Umbilical cord (tissue), 2 donors: ENCODE data around the gene CHI3L1. TPM values are rescaled to one million over a fixed set of nuclear protein-coding genes. Genes with fewer than 3 reads are reported as not detected.
A peak's percentile ranks its signal among the peaks of the same experiment; 100 is the strongest.

ENCODE experiments used
- DNase-seq: peaks from one replicate; pipeline ENCODE4 v3.0.0-alpha.2; 2015; ENCODE audit warnings: low spot score
- total RNA-seq: library from RNA; depleted of rRNA; stranded (reverse); fragments of >200 nt; gene quantifications from one replicate; pipeline ENCODE4 v1.2.3, GENCODE V29; 2014; ENCODE audit warnings: low replicate concordance; ENCODE audit not compliant: insufficient read depth

The CHI3L1 gene
- total RNA-seq, 1 donor from 2014 or later, result 5.8 TPM

GRCh38 chr1:203152158-203153034 lies 34.1 kb downstream of the CHI3L1 start:
- no peak for DNase-seq

- peak; percentile 48 for DNase-seq
Observed at GRCh38 chr1:203151362-203152157, 34.9 kb downstream of the CHI3L1 start.

DNA sequence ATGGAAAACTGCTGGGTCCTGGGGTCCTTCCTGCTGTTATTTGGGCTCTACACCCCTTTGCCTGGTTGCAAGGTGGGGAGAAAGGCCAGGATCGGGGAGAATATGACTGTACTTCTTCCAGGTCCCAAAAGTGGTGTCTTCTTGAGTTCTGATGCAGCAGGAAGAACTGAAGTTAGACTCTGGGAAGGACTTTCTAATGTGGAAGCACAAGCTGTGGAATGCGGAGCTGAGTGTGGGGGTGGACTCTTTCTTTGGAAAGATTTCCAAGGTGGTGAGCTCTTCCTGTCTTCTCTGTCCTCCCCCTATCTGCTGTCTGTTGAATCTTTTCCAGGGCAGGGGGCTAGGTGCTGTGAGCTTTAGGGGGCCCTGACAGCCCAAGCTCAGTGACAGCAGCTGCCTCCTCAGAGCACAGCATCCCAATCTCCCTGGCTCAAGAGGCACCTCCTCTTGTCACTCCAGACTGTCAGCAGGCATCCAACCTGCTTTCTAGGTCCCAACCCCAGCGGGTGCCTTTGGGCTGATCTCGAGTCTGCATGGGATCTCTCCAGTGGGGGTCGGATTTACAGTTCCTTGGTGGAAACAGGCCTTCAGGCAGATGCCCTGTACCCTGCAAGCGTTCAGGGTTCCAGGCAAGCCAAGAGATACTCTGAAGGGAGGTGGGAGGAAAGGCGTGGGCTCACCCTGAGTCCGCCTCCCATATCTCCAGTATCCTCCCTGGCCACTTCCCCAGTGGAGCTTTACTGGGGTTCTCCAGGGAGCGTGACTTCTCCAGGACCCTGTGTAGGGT lies 35.8 kb downstream of the CHI3L1 start:
- peak; percentile 38 for DNase-seq

- DNase-seq, result no peak
Observed at GRCh38 chr1:203149188-203149840, 37.2 kb downstream of the CHI3L1 start.

DNA sequence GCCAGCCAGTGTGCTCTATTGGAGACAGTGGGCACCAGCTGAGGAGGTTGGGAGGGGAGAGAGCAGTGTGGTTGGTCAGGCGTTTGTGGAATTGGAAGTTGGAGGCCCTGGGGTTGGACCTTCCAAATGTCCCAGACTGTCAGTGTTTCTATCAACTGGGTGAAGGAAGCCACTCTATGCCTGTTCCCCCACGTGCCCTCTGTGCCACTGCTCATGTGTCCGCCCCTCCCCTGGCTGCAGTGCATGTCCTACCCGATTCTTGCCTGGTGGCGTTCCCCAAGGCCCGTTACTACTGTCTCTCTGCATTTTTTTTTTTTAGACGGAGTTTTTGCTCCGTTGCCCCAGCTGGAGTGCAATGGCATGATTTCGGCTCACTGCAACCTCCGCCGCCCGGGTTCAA lies 37.9 kb downstream of the CHI3L1 start:
- no peak for DNase-seq

DNA sequence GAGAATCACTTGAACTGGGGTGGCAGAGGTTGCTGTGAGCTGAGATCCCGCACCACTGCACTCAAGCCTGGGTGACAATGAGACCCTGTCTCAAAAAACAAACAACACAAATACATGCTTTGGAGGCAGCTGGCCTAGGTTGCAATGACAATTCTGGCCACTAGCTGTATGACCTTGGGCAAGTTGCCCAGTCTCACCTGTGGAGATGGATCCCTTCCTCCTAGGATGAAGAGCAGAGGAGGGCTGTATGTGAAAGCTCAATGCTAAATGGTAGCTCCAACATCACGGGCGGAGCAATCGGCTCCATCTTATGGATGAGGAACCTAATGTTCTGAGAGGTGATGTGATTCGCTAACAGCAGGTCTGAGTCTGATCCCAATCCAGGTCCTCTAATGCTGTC lies 38.4 kb downstream of the CHI3L1 start:
- no peak for DNase-seq

DNA sequence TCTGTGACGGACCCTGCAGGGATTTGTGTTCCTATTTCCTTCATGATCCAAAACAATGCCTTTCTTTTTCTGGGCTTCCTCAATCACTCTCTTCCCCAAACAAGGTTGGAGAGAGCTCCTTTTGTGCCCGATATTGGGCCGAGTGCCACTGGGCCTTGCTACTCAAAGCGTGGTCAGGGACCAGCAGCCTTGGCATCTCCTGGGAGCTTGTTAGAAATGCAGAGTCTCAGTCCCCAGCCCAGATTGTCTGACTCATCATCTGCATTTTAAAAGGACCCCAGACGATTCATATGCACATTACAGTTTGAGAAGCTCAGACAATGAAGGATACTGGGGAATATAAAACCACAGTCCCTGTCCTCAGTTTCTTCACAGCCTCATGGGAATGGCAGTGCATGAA lies 39.1 kb downstream of the CHI3L1 start:
- no peak for DNase-seq

DNA sequence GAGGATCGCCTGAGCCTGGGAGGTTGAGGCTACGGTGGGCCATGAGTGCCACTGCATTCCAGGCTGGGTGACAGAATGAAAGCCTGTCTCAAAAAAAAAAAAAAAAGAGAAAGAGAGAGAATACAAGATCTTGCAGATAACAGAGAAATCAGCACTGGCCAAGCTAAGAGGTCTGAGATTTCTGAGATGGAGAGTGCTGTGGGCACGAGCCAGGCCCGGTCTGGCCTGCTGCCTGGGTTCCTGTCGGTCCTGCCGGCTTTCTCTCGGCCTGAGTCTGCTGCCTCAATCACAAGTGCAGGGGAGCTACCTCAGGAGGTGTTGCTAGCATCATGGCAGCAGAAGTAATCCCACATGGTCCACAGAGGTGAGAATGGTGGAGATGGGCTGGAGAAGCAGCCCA lies 40.0 kb downstream of the CHI3L1 start:
- DNase-seq, result no peak

GRCh38 chr1:203146042-203146369 lies 40.5 kb downstream of the CHI3L1 start:
- no peak for DNase-seq

GRCh38 chr1:203145321-203146041 lies 41.0 kb downstream of the CHI3L1 start:
- DNase-seq, result no peak

GRCh38 chr1:203144661-203145060 lies 41.8 kb downstream of the CHI3L1 start:
- no peak for DNase-seq

- DNase-seq, result no peak
Observed at GRCh38 chr1:203143641-203144040, 42.9 kb downstream of the CHI3L1 start.

DNA sequence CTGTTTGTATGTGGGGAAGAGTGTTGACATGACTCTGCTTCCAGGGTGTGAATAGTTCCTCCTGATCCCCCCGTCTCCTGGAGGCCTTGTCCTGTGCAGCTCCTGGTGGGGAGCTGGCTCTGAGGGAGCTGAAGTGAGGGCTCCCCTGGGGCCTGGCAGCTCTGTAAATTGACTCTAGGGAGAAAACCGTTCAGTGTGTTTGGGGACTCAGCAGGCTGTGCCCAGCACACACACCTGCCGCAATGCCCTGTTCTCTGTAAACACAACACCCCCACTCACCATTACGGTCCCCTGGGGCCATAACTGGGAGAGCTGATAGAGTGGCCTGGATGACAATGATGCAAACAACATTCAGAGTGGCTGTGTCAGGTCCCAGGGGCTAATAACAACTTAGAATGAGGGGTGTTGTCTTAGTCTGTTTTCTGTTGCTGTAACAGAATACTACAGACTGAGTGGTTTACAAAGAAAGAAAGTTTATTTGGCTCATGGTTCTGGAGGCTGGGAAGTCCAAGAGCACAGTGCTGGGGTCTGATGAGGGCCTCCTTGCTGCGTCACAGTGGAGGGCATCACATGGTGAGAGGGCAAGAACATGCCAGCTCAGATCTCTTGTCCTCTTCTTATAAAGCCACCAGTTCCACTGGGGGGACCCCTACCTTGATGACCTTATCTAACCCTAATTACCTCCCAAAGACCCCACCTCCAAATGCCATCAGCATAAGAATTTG lies 43.7 kb downstream of the CHI3L1 start:
- DNase-seq, result no peak

DNA sequence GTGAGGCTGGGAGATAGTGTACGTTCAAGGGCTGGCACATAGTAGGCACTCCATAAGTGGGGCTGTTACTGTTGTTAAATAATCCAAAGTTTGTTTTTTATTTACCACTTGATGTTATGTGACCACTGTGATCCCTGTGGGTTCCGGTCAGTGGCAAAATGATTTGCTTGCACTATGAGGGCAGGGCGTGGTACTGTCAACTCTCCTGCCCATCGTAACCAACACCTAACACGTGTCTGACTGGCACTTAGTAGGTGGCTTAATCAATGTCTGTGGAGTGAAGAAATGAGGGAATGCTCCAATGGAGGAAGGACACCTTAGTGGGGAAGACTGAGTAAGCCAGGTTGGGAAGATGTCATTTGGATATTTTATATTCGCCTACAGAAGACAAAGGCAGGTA lies 44.4 kb downstream of the CHI3L1 start:
- DNase-seq, result no peak

GRCh38 chr1:203140743-203141520 lies 45.6 kb downstream of the CHI3L1 start:
- no peak for DNase-seq

DNA sequence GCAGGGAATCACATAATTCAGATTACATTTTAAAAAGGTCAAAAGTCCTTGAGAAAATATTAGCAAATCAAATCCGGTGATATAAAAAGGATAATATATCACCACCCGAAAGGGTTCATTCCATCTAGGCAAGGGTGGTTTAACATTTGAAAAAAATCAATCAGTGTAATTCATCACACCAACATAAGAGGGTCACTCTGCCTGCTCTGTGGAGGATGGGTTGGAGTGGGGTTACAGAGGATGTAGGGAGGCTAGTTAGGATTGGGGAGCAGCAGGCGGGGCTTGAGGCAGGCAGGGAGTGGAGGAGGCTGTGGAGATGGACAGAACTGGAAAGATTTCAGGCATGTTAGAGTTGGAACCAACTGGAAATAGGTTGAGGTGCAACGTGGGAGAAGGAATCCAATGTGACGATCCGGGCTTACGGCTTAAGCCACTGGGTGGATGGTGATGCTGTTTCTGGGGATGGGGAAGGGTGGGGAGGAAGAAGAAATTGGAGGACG lies 46.5 kb downstream of the CHI3L1 start:
- no peak for DNase-seq

DNA sequence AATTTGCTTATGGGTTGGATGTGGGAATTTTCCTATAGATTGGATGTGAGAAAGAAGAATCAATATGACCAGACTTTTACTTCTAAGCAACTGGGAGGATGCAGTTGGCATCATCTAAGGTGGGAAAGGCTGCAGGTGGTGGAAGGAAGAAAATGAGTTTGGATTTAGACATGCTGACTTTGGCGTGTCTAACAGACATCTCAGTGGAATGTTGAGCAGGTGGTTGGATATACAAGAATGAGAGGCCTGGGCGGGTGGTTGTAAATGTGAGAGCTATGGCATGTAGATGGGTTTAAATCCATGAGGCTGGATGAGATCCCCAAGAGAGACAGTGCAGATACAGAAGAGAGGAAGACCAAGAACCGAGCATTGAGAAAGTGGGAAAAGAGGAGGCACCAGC lies 48.4 kb downstream of the CHI3L1 start:
- no peak for DNase-seq

- DNase-seq, result no peak
Observed at GRCh38 chr1:203137324-203137723, 49.2 kb downstream of the CHI3L1 start.

- DNase-seq, result no peak
Observed at GRCh38 chr1:203136409-203137042, 50.0 kb downstream of the CHI3L1 start.
